ENCODE results near the gene CYB5RL.

DNA sequence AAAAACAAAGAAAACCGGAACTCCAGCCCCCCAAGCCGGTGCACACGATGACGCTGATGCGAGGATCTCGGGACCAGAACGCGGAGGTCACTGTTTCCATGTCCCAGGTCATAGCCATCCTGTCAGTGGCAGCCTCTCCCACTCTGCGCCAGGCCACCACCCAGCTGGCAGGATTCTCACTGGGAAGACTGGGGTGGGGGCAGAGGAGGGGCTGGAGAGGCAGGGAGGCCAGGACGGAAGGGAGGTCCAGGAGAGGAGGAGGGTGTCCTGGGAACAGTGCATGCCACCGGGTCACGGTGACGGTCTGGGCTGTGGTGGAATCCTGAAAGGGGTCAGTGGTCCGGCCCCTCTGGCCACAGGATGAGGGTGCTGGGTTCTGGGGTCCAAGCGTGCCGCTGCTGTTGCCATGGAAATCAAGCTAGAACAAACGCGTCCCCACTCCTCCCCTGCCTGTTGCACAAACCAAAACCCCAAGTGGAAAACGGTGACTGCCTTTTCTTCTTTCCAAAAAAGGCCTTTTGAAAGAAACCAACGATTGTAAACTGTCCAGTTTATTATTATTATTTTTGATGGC, 26.2 kb upstream of the CYB5RL start:
- TF ChIP-seq, protein P1, sequence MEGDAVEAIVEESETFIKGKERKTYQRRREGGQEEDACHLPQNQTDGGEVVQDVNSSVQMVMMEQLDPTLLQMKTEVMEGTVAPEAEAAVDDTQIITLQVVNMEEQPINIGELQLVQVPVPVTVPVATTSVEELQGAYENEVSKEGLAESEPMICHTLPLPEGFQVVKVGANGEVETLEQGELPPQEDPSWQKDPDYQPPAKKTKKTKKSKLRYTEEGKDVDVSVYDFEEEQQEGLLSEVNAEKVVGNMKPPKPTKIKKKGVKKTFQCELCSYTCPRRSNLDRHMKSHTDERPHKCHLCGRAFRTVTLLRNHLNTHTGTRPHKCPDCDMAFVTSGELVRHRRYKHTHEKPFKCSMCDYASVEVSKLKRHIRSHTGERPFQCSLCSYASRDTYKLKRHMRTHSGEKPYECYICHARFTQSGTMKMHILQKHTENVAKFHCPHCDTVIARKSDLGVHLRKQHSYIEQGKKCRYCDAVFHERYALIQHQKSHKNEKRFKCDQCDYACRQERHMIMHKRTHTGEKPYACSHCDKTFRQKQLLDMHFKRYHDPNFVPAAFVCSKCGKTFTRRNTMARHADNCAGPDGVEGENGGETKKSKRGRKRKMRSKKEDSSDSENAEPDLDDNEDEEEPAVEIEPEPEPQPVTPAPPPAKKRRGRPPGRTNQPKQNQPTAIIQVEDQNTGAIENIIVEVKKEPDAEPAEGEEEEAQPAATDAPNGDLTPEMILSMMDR (IDR thresholded peaks at IDR 0.05; ENCODE audit: low read depth, low read length): no peak
- TF ChIP-seq EZH2phosphoT487 (IDR thresholded peaks at IDR 0.05; ENCODE audit: low read depth): no peak

All from OCI-LY3 (cell line).